ENCODE measurements around the gene C16orf96.

C16orf96 gene

DNA sequence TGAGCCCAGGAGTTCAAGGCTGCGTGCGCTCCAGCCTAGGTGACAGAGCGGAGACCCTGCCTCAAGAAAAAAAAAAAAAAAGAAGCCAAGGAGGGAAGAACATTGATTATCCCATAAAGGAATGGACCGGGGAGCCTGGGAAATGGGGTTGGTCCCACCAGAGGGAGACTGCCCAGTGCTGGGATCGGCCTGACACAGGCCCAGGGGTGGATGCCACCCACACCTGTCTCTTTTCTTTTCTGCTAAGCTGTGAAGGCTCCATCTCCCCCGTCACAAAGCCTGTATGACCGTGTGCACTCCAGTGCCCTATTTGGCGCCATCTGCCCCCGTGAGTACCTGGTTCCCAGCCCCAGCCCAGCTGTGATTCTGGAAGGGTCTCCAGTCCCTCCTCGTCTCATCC is 42.9 kb downstream of the C16orf96 start:
- in situ Hi-C loops (cut with MboI; ENCODE audit: low sequenced_read_pairs): no loop called here

GRCh38 chr16:4599545-4599944 is 43.4 kb downstream of the C16orf96 start:
- in situ Hi-C loops (cut with MboI; ENCODE audit: low sequenced_read_pairs): no loop called here

DNA sequence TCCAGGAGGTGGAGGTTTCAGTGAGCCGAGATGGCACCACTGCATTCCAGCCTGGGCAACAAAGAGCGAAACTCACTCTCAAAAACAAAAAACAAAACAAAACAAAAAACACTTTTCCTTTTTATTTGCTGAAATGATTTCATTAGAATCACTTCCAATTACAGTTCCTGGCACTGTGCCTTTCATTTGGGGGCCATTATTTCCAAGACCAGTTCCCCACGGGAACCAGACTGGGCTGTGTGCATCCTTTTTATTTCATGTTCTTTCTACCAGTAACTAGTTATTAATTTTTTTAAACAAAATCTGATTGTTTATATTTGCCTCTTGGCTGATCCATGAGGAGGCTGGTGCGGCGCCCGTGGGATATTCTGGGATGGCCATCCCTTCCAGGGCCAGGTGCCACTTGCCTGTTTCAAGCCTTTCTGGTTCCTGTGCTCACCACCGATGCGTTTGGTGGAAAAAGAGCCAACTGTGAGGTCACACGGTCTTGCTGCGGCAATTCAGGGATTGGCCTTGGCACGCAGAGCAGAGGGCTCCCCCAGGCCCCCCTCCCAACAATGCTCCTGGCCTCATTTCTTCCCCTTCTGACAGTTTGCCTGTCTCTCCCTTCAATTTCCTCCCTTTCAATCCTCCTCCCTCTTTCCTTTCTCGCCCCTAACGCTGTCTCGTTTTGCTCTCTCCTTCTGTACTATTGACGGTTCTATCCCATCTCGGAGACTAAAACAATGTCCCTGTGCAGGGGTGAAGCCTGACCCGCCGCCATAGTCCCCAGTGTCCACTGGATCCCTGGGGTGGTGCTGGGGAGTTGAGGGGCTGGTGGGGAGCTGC is 45.1 kb downstream of the C16orf96 start:
- in situ Hi-C loops (cut with MboI; ENCODE audit: low sequenced_read_pairs): no loop called here

GRCh38 chr16:4601864-4602186 is 45.7 kb downstream of the C16orf96 start:
- in situ Hi-C loops (cut with MboI; ENCODE audit: low sequenced_read_pairs): no loop called here

GRCh38 chr16:4602331-4602730 is 46.2 kb downstream of the C16orf96 start:
- in situ Hi-C loops (cut with MboI; ENCODE audit: low sequenced_read_pairs): no loop called here

DNA sequence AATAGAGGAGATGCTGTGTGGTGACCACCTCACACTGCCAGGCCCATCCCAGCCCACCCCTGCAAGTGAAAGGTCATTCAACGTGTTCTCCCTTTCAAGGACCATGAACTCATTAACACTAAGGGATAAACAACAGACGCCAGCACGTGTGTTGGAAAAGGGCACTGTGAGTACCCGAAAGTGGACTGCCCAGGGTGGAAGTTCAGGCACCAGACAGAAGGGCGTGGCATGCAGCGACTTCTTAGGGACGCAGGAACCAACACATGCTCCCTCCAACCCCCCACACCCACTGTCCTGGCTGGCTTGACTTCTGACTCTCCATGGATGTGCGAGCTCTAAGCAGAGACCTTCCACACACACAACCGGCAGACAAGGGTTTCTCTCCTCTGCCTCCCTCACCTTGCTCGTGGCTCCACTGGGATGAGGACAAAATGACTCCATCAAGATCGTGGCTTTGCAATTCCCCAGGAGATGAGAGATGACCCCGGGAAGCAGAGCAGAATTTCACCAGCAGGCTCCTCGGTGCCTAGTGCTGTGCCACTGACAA is 47.6 kb downstream of the C16orf96 start:
- in situ Hi-C loops (cut with MboI; ENCODE audit: low sequenced_read_pairs): no loop called here

DNA sequence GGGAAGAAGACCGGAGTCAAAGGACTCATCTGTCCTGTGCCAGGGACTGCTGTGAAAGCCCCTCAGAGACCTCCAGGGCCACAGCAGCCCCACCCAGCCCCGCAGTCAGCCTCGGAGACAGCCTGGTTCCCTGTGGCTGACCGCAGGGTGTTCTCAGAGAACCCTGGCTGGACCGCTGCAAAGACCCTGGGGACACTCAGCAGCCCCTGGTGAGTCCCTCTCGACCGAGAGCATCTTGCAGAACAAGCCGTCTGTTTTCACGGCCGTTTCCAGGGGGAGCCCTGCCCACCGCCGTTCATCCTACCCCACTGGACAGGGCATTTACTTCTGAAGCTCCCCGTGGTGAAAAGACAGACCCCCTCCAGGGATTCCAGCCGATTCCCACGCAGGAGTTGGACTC is 48.3 kb downstream of the C16orf96 start:
- in situ Hi-C loops (cut with MboI; ENCODE audit: low sequenced_read_pairs): no loop called here

DNA sequence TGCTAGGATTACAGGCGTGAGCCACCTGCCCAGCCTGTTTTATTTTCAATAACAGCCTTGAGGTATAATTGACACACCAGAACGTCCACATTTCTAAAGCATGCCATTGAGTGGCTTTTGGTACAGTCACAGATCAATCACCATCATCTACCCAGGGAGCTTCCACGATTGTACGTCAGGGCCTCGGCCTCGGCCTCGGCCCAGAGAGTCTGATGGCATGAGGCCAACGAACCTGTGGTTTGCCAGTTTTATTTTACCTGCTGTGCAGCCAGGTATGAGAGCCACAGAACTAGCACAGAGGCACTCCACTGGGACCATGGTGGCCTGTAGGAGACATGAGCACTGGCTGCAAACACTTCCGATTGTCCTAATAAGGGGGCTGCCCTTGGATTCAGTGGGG is 50.2 kb downstream of the C16orf96 start:
- in situ Hi-C loops (cut with MboI; ENCODE audit: low sequenced_read_pairs): no loop called here

GRCh38 chr16:4607841-4608703 is 51.9 kb downstream of the C16orf96 start:
- in situ Hi-C loops (cut with MboI; ENCODE audit: low sequenced_read_pairs): no loop called here

DNA sequence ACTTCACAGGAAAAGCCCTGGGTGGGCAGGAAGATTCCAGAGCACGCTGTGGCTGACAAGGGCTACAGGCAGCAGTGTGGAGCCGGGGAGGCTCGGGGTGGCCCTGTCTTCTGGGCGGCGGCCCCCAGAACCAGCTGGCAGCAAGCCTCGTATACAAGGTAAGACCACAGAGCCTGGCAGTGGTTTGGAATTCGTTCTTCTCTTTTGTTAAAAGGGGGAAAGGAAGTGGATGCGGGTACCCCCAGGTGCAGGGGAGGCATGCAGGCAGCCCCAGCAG is 52.5 kb downstream of the C16orf96 start:
- in situ Hi-C loops (cut with MboI; ENCODE audit: low sequenced_read_pairs): no loop called here

DNA sequence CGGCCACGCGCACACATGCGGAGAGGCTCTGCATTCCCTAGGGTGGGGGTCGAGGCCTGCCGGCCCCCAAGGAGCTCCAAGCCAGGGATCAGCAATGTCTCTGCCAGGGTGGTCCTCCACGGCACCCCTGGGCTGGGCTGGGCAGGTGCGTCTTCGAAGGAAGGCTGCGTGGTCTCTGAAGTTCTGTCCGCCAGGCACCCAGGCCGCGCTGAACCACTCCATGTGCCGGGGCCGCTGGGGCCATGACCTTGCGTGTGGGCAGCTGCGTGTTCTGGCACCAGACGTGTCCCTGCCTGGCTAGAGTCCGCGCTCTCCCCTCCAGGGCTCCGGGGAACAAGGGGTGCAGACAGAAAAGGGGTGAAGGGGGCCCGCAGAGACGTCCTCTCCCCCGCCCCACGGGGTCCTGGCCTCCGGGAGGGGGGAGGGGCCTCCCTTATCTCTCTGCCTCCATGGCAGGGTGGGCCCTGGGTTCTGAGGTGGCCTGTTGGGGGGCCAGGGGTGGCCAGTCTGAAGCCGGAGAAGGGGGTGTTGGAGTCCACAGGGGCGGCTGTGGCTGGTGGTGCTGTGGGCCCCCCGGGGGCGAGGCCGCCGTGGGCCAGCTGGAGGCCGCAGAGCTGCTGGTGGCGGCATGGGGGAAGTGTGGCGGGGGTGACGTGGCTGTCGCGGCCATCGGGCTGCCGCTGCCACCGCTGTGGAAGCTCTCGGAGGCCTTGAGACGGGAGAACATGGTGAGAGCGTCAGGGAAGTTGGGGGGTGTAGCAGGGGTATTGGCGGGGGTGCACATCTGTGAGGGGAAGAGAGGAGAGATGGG is 53.3 kb downstream of the C16orf96 start:
- in situ Hi-C loops (cut with MboI; ENCODE audit: low sequenced_read_pairs): no loop called here

GRCh38 chr16:4610011-4611005 is 54.2 kb downstream of the C16orf96 start:
- in situ Hi-C loops (cut with MboI; ENCODE audit: low sequenced_read_pairs): no loop called here

DNA sequence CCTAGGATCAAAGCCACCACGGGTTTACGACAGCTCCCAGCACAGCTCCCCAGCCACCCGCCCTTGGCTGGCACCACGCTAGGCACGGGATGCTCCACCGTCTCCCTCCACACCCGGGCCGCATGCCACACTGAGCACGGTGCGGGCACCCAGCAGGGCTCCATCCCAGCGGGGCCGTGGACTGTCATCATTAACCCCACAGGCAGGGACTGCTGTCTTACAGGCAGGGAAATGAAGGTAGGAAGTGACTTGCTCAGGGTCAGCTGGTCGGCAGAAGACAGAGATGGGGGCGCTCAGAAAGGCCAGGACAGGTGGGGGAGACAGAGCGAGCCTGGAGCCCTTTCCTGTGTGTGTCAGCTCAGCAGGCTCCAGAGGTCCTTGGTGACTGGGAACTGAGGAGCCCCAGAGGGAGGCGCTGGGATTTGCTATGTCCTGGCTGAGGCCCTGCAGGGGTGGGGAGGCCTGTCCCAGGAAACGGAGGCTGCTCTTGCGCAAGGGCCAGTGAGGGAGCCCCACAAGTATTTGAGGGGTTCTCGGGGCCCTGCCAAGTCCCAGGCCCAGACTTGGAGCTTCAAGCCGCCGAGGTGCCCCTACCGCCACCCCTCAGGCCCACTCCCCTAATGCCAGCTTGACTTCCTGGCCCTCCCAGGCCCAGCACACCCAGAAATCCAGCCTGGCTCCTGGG is 55.3 kb downstream of the C16orf96 start:
- in situ Hi-C loops (cut with MboI; ENCODE audit: low sequenced_read_pairs): no loop called here

DNA sequence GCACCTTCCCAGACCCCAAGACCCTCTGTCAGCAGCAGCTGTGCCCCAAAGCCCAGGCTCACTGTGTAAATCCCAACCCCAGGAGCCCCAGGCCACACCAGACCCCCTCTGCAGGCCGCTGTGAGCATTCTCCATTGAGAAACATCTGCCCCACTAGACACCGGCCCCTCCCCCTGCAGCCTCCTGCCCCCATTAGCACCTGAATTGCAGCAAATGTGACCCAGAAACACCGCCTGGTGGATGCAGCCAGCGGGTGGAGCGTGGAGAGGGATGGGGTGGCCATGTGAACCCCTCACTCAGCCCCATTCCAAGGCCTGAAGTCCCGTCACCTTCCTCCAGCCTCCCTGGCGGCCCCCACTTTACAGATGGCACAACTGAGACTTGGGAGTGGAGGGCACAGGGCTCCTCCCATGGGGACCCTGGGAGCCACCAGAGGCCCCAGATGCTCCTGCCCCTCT is 56.4 kb downstream of the C16orf96 start:
- in situ Hi-C loops (cut with MboI; ENCODE audit: low sequenced_read_pairs): no loop called here

GRCh38 chr16:4612977-4613635 is 57.0 kb downstream of the C16orf96 start:
- in situ Hi-C loops (cut with MboI; ENCODE audit: low sequenced_read_pairs): no loop called here

DNA sequence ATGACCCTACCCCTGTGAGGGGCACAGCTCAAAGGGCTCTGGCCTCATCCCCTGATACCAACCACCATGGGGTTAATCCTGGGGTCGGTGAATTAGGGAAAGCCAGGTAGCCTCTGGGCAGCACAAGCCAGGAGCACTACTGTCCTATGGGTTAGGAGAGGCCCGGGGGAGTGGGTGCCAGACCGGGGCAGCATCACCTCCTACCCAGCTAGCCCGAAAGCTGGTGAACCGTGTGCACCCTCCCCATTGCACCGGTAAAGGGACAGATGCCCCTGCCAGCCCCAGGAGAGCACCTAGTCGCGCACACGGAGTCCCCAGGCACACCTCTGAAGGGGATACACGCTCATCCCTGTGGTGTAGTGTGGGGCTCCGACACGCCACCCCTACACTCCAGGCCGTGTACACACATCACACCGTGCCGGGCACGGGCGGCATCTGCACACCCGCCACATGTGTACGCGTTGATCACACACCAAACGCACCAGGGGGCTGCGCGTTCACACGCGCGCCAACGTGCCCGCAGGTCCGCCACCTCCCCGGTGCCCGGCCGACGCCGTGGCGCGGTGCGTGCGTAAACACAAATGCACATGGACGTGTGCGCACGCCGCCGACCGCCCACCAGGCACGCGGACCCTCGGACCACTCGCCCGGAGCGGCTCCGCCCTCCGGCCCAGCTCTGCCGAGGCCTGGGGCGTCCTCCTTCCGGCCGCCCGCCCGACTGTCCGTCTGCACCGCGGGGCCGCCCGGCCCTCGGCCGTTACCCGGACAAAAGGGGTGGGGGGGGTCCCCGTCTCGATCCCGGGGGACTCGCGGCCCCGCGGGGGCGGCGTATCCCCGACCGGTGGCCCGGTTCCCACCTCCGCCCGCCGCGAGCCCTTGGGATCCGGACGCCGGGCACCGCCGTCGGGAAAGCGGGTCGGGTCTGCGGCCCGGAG is 57.8 kb downstream of the C16orf96 start:
- in situ Hi-C loops (cut with MboI; ENCODE audit: low sequenced_read_pairs): no loop called here

DNA sequence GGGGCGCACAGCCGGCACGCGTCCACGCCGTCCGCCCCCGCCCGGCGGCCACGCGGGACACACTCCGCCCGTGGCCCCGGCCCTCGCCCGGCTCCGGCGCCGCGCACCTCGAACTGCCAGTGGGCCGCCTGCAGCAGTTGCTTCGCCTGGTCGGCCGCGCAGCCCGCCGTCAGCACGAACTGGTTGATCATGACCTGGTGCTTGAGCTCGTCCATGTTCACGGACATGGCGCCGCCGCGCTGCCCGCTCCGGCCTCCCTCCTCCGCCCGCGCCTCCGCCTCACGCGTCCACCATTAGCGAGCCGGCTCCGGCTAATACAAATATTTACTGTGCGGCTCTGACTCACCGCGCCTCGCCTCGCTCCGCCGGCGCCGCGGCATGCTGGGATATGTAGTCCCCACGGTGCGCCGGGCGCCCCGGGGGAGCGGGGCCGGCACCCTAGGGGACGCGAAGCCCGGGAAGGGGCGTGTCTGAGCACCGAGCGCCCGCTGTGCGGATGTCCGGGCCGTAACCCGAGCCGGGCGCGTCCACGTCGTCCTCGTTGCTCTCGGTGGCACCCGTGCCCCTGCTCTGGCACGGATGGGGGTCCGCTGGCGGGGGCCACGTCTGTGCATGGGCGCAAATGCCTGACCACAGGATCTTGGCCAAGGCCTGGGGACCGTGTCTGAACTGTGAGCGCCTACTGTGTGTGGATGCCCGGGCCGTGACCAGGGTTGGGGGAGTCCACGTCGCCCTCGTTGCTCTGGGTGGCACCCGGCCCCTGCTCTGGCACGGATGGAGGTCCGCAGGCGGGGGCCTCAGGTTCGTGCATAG is 58.6 kb downstream of the C16orf96 start, which contains the start of gene UBALD1:
Gene UBALD1, minus strand, starts transcription at position 318 of the 813 bp plus-strand sequence. Its CDS starts 91 bp downstream, at position 227.
- in situ Hi-C loops (cut with MboI; ENCODE audit: low sequenced_read_pairs): no loop called here

Data from HL-60/S4 treated with retinoic acid at 250 ng/mL for 4 days and 3 days (cell line).